GM10847 (cell line): ENCODE data around the gene MLIP.

Experiments
- POLR2A ChIP-seq: IDR thresholded peaks from 2 replicates; pipeline ENCODE4 v1.6.1; 2011; ENCODE audit not compliant: insufficient read length; ENCODE audit errors: extremely low read depth

The MLIP gene

DNA sequence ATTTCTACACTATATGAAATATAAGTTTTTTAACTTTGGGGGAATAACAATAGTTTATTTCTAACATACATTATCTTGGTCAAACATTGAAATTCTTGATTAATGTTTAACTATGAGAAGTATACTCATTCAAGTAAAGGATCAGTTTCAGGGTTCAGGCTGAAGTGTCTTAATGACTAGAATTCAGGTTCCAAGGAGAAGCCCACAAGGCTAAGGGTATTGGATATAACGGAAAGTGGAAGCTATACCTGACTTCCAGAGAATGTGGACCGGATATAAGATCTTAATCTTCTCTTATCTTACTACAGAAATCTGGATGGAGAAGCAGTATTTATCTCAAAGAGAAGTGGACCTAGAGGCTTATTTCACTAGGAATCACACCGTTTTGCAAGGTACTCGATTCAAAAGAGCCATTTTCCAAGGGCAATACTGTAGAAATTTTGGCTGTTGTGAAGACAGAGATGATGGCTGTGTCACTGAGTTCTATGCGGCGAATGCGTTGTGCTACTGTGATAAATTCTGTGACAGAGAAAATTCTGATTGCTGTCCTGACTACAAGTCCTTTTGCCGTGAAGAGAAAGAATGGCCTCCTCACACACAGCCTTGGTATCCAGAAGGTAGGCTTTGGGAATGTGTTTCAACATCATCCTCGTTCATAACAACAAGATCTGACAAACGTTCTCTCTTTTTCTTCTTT lies 197.2 kb downstream of the MLIP start, which contains the start of gene TINAG:
TINAG (plus strand) TSS at position 153 of the 697 bp plus-strand sequence; CDS start at position 263, 110 bp downstream.
- no peak for TF ChIP-seq POLR2A

DNA sequence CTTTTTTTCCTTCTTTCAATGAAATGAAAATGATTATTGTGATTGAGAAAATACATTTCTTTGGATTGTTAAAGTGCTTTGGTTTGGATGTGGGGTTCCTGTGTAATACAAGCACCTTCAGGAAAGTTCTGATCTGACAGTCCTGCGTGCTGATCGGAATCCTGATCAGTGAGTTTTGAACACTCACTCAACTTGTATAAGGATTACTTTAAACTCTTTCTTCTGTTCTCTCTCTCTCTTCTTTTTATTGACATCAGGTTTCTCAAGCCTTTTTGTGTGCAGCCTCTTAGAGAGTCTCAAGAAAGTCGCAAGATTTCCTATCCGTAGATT lies 197.7 kb downstream of the MLIP start:
- TF ChIP-seq POLR2A, result no peak

- TF ChIP-seq POLR2A, result no peak
Observed at GRCh38 chr6:54310377-54311152, 199.3 kb downstream of the MLIP start.

DNA sequence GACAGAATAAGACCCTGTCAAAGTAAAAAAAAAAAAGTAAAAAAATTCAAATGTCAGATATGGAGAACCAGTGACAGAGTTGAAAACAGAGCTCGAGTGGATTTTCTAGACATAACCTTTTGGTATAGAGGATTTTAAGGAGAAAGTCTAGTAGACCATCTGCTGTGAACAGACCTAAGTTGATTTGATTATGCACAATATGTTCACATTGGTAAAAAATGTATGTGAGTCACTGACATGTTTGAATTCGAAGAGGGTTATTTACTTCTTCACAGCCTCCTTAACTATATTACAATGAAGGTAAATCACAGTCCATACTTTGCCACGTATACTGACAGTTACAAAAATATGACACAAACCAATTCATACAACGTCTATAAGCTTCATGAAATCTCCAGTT lies 204.4 kb downstream of the MLIP start:
- TF ChIP-seq POLR2A, result no peak
